K562 (cell line): ENCODE results near the gene ST7. TPM values are rescaled to one million over a fixed set of nuclear protein-coding genes. Genes with fewer than 3 reads are reported as not detected.

ENCODE experiments used
- ARID2 ChIP-seq: fragments of 450-650 bp; IDR thresholded peaks from 2 replicates; pipeline ENCODE4 v1.6.1; 2017; ENCODE audit warnings: antibody characterized with exemption, mild to moderate bottlenecking
- ARID3A ChIP-seq: IDR thresholded peaks from 2 replicates; pipeline ENCODE4 v1.6.1; 2012; ENCODE audit warnings: low read depth, low read length, improper control_type of control experiment, borderline replicate concordance
- ASH1L ChIP-seq: fragments of 450-650 bp; IDR thresholded peaks from 2 replicates; pipeline ENCODE4 v1.6.1; 2018; ENCODE audit warnings: borderline replicate concordance, mild to moderate bottlenecking, low read depth; ENCODE audit not compliant: partially characterized antibody
- BCLAF1 ChIP-seq, 2 experiments: fragments of 450-650 bp in 1 of 2; IDR thresholded peaks; 2 replicates each; pipeline ENCODE4 v1.6.1; 2011 to 2017; ENCODE audit warnings: low read depth in 2 of 2, antibody characterized with exemption in 1 of 2, borderline replicate concordance in 1 of 2, low read length in 1 of 2, mild to moderate bottlenecking in 1 of 2, mixed read lengths in 1 of 2; ENCODE audit not compliant: control insufficient read depth in 1 of 2
- BRD4 ChIP-seq: fragments of 200-600 bp; sonication (generic); IDR thresholded peaks from 2 replicates; pipeline ENCODE4 v1.6.1; 2017; ENCODE audit warnings: inconsistent platforms
- CC2D1A ChIP-seq: fragments of 450-650 bp; IDR thresholded peaks from 2 replicates; pipeline ENCODE4 v1.6.1; 2017; ENCODE audit warnings: mild to moderate bottlenecking
- CGGBP1 ChIP-seq: fragments of 250-450 bp; sonication (Bioruptor Pico); IDR thresholded peaks from 2 replicates; pipeline ENCODE4 v1.9.0; 2021; ENCODE audit warnings: mild to moderate bottlenecking
- GATA2 ChIP-seq: sonication (generic); formaldehyde crosslinking; IDR thresholded peaks from 2 replicates; pipeline ENCODE4 v1.4.0; 2020; ENCODE audit warnings: mild to moderate bottlenecking, missing genetic modification reagents
- MTA2 ChIP-seq: fragments of 450-650 bp; IDR thresholded peaks from 2 replicates; pipeline ENCODE4 v1.6.1; 2016; ENCODE audit warnings: low read depth
- PPARD ChIP-seq: fragments of 250-450 bp; sonication (Bioruptor Pico); IDR thresholded peaks from 2 replicates; pipeline ENCODE4 v1.8.0; 2022; ENCODE audit warnings: inconsistent platforms, mild to moderate bottlenecking, moderate library complexity
- SAFB ChIP-seq: fragments of 200-400 bp; formaldehyde crosslinking; IDR thresholded peaks from 2 replicates; pipeline ENCODE4 v1.6.1; 2017; ENCODE audit warnings: low read depth, low read length, borderline replicate concordance
- TCF7 ChIP-seq: sonication (generic); IDR thresholded peaks from 2 replicates; pipeline ENCODE4 v1.6.1; 2016; ENCODE audit warnings: antibody characterized with exemption, borderline replicate concordance
- TRIM28 ChIP-seq: fragments of 450-650 bp; IDR thresholded peaks from 2 replicates; pipeline ENCODE4 v1.6.1; 2017
- polyA plus RNA-seq, 8 experiments: library from polyadenylated mRNA; depleted of rRNA in 4 of 8; stranded (reverse) in 5 of 8; unstranded in 3 of 8; fragments of >200 nt; fragmentation: Nextera tagmentation in 2 of 8; fragmentation: Illumina TruSeq in 1 of 8; extraction: Ambion mirVana in 2 of 8; extraction: Trizol in 1 of 8; gene quantifications; 2 replicates each; pipeline versions ENCODE4 v1.2.1 to v1.2.3, GENCODE V29; 2011 to 2014; ENCODE audit warnings: inconsistent platforms in 1 of 8, missing spikeins in 1 of 8
- total RNA-seq, 7 experiments: library from RNA; depleted of rRNA in 6 of 7; stranded (reverse); fragments of >200 nt in 6 of 7; fragmentation: Illumina TruSeq in 2 of 7; extraction: Trizol in 2 of 7; gene quantifications; 2 replicates each; pipeline versions ENCODE4 v1.2.1 to v1.2.3, GENCODE V29; 2011 to 2021; ENCODE audit warnings: low replicate concordance in 1 of 7
- TF ChIP-seq, protein P1 (sequence below): fragments of 250-450 bp; sonication (Bioruptor Pico); IDR thresholded peaks from 2 replicates; pipeline ENCODE4 v1.5.0; 2020; ENCODE audit warnings: mild to moderate bottlenecking
- TF ChIP-seq, protein P2 (sequence below): fragments of 450-650 bp; conservative IDR thresholded peaks from 2 replicates; pipeline ENCODE4 v1.6.1; 2016; ENCODE audit warnings: missing genetic modification characterization, low read depth, mild to moderate bottlenecking, missing compliant biosample characterization, moderate library complexity

Gene ST7
- total and polyA plus RNA-seq, 9 of the 15 experiments (the other 6 are each of a cell fraction or from before 2014, with no cell fraction given) = 23.9 to 56.3 (median 36.9) TPM

DNA sequence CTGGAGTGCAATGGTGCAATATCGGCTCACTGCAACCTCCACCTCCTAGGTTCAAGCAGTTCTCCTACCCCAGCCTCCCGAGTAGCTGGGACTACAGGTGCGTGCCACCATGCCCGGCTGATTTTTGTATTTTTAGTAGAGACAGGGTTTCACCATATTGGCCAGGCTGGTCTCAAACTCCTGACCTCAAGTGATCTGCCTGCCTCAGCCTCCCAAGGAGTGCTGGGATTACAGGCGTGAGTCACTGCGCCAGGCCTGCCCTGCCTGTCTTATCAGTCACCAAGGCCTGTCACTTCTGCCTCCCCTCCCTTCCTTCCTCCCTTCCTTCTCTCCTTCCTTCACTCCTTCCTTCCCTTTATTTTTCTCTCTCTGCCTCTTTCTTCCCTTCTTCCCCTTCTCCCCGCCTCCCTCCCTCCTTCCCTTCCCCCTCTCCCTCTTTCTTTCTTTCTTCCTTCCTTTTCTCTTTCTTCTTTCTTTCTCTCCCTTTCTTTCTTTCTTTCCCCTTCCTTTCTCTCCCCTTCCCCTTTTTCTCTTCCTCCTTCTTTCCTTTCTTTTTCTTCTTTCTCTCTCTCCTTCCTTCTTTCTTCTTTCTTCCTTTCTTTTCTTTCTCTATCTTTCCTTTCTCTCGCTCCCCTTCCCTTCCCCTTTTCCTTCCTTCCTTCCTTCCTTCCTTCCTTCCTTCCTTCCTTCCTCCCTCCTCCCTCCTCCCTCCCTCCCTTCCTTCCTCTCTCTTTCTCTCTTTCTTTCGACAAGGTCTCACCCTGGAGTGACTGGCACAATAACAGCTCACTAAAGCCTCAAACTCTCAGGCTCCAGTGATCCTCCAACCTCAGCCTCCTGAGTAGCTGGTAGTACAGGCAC is 3.1 kb upstream of the ST7 start (continued):
- TF ChIP-seq TCF7 (0 out of 2 replicates have a peak, but pooled peaks have one; percentile 21), PPARD (CRISPR knock-in tag) (no peak), CGGBP1 (no peak), ASH1L (peak; percentile 80), ARID2 (peak; percentile 89), GATA2 (CRISPR knock-in tag) (peak; percentile 71), TRIM28 (peak; percentile 81), ARID3A (no peak), CC2D1A (peak; percentile 98), MTA2 (peak; percentile 99), BRD4 (no peak), BCLAF1 (IDR thresholded peaks at IDR 0.05; ENCODE audit: borderline replicate concordance in 1 of 2, control insufficient read depth in 1 of 2, low read depth in 2 of 2, low read length in 1 of 2) (peak; percentile 37 to 88; a peak in 3 of 4 replicates), SAFB (no peak)
- TF ChIP-seq, protein P1, sequence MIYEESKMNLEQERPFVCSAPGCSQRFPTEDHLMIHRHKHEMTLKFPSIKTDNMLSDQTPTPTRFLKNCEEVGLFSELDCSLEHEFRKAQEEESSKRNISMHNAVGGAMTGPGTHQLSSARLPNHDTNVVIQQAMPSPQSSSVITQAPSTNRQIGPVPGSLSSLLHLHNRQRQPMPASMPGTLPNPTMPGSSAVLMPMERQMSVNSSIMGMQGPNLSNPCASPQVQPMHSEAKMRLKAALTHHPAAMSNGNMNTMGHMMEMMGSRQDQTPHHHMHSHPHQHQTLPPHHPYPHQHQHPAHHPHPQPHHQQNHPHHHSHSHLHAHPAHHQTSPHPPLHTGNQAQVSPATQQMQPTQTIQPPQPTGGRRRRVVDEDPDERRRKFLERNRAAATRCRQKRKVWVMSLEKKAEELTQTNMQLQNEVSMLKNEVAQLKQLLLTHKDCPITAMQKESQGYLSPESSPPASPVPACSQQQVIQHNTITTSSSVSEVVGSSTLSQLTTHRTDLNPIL (CRISPR knock-in tag) = 0 out of 2 replicates have a peak, but pooled peaks have one; percentile 42
- TF ChIP-seq, protein P2, sequence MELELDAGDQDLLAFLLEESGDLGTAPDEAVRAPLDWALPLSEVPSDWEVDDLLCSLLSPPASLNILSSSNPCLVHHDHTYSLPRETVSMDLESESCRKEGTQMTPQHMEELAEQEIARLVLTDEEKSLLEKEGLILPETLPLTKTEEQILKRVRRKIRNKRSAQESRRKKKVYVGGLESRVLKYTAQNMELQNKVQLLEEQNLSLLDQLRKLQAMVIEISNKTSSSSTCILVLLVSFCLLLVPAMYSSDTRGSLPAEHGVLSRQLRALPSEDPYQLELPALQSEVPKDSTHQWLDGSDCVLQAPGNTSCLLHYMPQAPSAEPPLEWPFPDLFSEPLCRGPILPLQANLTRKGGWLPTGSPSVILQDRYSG = 0 out of 2 replicates have a peak, but pooled peaks have one; percentile 47
